CD4-positive, alpha-beta T cell treated with Interleukin-1 beta for 1 hour (primary cell): ENCODE data around the gene TMTC4.
"Not testable (repeated sequence)": the region's sequence is repeated elsewhere in the genome, so short reads cannot be mapped to it uniquely, and the experiment has no call there.

ENCODE experiments used
- DNase-seq, 2 donors: peaks; one replicate each; pipeline ENCODE4 v3.0.0-alpha.2; 2020 to 2022

TMTC4 gene

DNA sequence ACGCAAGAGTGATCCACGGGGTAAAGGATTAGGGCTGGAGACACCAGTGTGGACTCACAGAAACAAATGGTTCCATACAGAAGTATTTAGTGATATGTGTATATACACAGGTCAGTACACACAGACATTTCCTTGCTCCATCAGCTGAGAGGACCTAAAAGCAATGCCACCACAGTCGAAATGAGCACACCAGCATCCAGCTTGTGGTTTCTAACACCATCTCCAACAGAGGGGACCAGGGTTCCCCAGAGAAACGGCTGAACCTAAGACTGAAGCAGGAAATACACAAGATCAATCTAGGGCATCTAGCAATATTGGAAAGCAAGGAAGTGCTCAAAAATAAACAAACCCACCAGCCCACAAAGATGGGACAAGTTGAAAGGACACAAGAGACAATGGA lies 93.6 kb downstream of the TMTC4 start:
- DNase-seq, result no peak

DNA sequence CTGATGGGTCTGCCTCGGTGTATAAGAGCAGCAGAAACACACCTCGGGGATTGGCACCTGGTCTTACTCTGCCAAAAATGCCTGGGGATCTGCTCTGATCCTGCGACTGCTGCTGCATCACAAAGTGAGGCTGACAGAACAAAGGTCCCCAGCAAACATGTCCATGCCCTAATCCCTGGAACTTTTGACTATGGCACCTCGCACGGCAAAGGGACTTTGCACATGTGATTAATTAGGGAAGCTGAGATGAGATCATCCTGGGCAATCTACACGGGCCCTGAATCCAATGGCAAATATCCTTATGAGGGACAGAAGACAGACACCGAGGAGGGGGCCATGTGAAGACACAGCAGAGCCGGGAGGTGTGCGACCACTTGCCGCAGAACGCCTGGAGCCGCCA lies 94.5 kb downstream of the TMTC4 start:
- DNase-seq, result no peak

DNA sequence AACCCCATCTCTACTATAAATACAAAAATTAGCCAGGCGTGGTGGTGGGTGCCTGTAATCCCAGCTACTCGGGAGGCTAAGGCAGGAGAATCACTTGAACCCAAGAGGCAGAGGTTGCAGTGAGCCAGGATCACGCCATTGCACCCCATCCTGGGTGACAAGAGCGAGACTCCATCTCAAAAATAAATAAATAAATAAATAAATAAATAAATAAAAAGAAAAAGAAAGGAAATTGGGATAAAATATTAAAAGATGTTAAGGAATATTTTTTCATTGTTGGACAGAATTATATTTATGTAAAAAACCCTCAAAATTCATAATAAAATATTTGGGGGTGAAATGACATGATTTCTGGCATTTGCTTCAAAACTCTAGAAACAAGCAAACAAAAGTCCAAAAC lies 97.4 kb downstream of the TMTC4 start:
- DNase-seq, result not testable (repeated sequence)

DNA sequence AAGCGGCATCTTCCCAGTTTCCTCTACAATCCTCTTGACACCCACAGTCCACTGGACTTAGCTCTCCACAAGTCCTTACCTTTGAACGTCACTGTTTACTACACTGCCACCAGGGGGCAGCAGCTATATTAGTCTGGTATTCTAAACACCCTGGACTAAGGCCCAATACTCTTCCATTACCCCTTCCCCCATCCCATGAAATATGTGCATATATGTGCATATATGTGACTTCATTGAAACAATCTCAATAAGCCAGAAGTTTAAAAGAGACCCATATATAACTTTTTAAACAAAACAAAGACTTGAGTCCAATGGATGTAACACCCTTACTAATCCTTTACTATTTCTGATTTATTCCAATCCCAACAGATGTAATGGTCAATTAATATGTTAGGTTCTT lies 101.5 kb downstream of the TMTC4 start:
- peak; percentile 72 to 74 for DNase-seq

DNA sequence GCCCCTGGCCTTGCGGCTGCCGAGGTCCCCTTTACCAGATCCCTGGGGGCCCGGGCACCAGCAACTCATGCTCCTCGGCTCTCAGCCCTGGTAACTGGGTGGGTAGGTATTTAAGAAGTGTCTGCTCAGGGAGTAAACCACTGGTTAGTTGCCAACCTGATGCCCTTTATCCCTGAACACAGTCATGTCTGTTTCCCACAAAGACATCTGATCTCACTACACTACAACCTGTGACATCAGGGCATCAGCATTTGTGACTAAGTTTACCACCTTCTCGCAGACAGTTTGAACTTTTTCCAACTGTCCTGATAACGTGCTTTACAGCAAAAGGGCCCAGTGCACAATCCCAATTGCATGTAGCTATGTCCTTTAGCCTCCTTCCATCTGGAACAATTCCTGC lies 108.1 kb downstream of the TMTC4 start:
- no peak for DNase-seq

DNA sequence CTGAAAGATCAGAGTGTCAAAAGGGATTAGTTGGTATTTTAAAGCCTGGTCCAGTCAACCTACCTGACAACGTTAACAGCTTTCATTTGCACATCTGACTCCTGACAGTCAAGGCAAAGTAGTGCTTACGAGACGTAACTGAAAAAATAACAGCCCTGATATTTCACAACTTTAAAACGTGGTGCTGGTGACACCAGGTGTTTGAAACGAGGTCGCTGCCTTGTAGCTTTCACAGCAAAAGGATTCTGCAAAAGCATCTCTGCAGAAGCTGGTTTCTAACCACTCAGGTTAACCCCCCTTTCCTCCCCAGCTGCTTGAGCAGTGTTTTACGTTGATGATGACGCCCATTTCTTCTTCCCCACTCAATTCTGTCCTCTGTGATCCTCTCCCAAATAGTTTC lies 109.3 kb downstream of the TMTC4 start:
- DNase-seq, result no peak

DNA sequence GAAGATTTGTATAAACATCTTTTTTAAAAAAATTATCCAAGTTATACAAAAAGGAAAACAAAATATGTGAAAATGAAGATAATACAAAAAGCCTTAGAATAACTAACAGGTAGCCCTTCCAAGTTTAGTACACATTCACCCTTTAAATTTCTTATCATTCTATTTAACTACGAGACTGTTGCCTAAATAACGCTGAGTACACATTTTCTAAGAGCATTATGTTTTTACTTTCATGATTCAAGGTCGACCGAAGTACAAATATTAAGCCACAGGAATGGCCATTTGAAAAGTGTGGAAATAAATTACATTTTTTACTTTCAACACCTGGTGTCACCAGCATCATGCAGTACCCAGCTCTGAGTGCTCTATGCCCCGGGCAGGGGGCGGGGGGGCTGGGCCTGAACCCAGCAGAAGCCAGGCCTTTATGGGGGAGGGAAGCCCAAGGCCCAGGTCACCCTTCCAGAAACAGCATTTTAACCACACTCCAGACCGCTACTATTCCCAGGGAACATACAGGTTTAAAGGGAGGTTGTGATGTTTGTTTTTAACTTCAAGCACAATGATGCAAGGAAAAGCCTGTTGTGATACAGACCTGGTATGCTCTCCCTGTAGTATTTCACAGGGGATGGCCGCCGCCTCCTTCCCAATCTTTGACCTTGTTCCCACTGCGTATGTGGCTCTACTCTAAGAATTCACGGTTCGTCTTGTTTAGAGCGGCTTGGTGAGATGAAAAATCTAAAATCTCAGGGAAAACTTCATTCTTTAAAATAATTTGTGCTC lies 110.0 kb downstream of the TMTC4 start:
- DNase-seq, result no peak

DNA sequence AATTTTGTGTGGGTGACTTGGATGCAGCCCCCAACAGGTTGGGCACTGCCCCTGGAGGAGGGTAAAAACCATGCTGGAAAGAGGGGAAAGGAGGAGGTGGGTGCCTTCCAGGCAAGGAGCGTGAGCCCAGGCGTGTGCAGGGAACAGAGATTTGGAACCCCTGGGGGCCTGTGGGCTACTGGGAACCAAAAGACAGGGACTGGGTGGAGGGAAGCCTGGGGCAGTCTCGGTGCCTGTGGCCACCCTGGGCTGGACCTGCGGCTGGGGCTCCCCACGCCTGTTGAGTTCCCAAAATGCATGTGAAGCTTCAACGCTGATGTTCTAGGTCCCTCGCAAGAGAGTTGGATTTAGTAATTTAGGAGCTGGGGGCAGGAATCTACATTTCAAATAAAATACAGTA lies 110.8 kb downstream of the TMTC4 start:
- DNase-seq, result no peak

DNA sequence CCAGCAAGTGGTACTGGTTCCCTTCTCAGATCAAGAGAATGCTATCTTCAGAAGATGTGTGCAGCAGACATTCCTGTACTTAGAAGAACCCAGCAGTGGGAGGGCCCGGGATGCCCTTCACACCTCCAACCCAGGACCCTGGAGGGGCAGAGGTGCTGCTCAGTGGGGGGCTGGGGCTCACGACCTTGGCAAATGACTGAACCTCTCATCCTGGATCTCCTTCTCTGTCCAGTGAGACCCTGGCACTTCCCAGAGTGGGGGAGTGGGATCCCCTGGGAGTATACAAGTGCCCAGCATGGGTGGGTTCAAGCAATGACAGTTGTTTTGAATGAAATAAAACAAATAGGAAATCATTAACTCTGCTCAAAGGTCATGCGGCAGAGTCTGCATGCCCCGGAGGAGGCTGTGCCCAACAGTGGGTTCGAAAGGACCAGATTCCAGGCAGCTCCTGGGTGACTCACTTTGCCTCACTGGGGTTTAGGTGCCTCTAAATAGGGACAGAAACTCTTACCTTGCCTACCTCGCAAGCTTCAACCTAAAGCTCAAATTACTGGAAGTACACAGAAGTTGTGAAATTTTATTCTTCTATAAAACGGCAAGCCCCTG lies 112.9 kb downstream of the TMTC4 start:
- DNase-seq, result no peak

DNA sequence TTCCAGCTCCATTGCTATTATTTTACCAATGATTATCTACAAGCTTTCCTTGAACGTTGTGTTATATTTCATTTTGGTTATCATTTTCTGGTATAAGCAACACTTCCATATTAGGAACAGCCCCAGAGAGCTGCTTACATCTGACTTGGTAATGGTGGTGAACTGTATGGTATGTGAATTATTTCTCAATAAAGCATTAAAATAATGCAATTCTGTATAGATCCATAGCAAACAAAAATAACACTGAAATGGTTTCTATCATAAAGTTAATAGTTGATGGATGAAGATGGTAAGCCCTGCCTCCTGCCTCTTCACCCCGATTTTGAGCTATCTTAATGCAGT lies 113.5 kb downstream of the TMTC4 start:
- no peak for DNase-seq

DNA sequence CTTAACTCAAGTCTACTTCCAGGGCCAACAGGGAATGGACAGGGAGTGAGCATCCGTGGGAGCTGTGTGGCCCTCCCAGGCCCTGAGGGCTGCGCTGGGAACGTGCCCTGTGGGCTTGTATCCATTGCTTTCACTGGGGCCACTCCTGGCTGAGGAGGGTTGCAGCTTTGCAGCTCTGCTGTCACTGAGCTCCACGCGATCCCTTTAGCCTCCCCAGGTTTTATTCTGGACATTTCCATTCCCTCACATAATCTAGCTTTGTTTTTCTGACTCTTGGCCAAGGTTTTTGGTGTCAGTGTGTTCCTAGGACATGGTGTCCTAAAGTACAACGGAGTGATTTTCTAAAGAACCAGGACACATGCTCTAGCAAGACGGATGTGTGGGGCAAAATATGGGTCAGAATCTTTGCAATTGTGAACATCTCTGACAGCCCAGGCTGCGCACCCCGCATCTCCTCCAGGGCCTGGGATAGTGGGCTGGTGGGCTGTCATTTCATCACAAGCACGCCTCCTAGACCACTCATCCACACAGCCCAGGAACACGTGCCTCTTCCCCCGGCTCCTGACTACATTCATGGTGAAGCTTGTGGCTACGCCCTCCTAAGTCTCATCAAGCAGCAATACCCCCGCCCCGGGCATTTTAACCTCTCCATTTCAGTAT lies 114.0 kb downstream of the TMTC4 start:
- DNase-seq, result no peak

DNA sequence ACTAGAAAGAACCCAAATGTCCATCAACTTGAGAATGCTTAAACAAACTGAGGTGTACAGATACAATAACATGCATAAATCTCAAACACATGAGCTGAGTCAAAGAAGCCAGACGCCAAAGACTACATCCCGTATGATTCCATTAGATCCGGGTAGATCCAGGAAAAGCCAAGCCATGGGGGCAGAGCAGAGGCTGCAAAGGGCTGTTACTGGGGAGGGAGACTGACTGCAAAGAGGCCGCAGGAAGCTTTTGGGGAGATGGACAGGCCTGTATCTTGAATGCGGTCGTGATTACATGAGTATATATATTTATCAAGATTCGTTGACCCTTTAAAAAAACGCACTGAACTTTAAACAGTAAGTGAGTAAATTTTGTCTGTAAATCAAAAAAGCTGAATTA lies 114.7 kb downstream of the TMTC4 start:
- no peak for DNase-seq
